HEK293 (cell line): Measurements from ENCODE around the gene RINL.

Experiments used
- CTCF ChIA-PET: fragments of 350-600 bp; formaldehyde crosslinking; extraction: SDS; loops from one replicate; lab custom pipeline; 2021; ENCODE audit warnings: antibody characterized with exemption; lab: Yijun Ruan, JAX
- POLR2A ChIA-PET: fragments of 300-600 bp; formaldehyde crosslinking; extraction: SDS; loops from one replicate; lab custom pipeline; 2020; ENCODE audit warnings: antibody characterized with exemption, inconsistent platforms; lab: Yijun Ruan, JAX
- H3K27ac ChIP-seq: fragments of 200-500 bp; sonication (Bioruptor generic); 2 replicates; pipeline ENCODE4 v1.5.1; 2014; ENCODE audit warnings: low read depth, low read length, control low read depth, inconsistent platforms; ENCODE audit errors: extremely low read depth
- H3K36me3 ChIP-seq, 2 experiments: fragments of 200-500 bp in 1 of 2; sonication (Bioruptor generic) in 1 of 2; 1 replicate in 1 of 2; 2 replicates in 1 of 2; pipeline ENCODE4 v1.5.1; 2014 to 2017; ENCODE audit warnings: inconsistent platforms in 2 of 2, low read length in 2 of 2; ENCODE audit not compliant: control insufficient read depth in 2 of 2, insufficient read depth in 1 of 2
- H3K4me1 ChIP-seq: fragments of 200-500 bp; sonication (Bioruptor generic); 2 replicates; pipeline ENCODE4 v1.5.1; 2014; ENCODE audit warnings: mild to moderate bottlenecking, low read length, inconsistent platforms; ENCODE audit not compliant: control insufficient read depth, insufficient read depth
- H3K4me3 ChIP-seq: 2 replicates; pipeline ENCODE4 v1.5.1; 2011; ENCODE audit warnings: low read depth, mild to moderate bottlenecking, control low read depth, low read length, moderate library complexity
- H3K9me3 ChIP-seq: fragments of 200-500 bp; sonication (Bioruptor generic); 2 replicates; pipeline ENCODE4 v1.5.1; 2014; ENCODE audit warnings: low read depth, low read length, inconsistent platforms; ENCODE audit not compliant: control insufficient read depth, insufficient read depth
- GLI4 ChIP-seq: fragments of 450-650 bp; formaldehyde crosslinking; IDR thresholded peaks from 2 replicates; pipeline ENCODE4 v1.5.1; 2016; ENCODE audit warnings: missing biosample characterization, missing genetic modification characterization
- GLIS1 ChIP-seq: fragments of 450-650 bp; formaldehyde crosslinking; IDR thresholded peaks from 2 replicates; pipeline ENCODE4 v1.5.1; 2016; ENCODE audit warnings: missing biosample characterization, missing genetic modification characterization
- KLF8 ChIP-seq: fragments of 450-650 bp; formaldehyde crosslinking; IDR thresholded peaks from 2 replicates; pipeline ENCODE4 v1.5.1; 2016; ENCODE audit warnings: missing biosample characterization, missing genetic modification characterization
- KLF9 ChIP-seq: fragments of 450-650 bp; formaldehyde crosslinking; IDR thresholded peaks from 2 replicates; pipeline ENCODE4 v1.5.1; 2016; ENCODE audit warnings: missing biosample characterization, missing genetic modification characterization, low read depth
- SALL2 ChIP-seq: fragments of 450-650 bp; formaldehyde crosslinking; IDR thresholded peaks from 2 replicates; pipeline ENCODE4 v1.5.0; 2017; ENCODE audit warnings: missing biosample characterization, mild to moderate bottlenecking, missing genetic modification characterization, borderline replicate concordance
- SP3 ChIP-seq: fragments of 450-650 bp; formaldehyde crosslinking; IDR thresholded peaks from 2 replicates; pipeline ENCODE4 v1.5.1; 2016; ENCODE audit warnings: missing biosample characterization, missing genetic modification characterization
- YY1 ChIP-seq: fragments of 450-650 bp; formaldehyde crosslinking; IDR thresholded peaks from 2 replicates; pipeline ENCODE4 v1.5.1; 2018; ENCODE audit warnings: missing biosample characterization, missing genetic modification characterization
- ZFP41 ChIP-seq: fragments of 450-650 bp; formaldehyde crosslinking; IDR thresholded peaks from 2 replicates; pipeline ENCODE4 v1.5.1; 2016; ENCODE audit warnings: missing biosample characterization, missing genetic modification characterization, borderline replicate concordance
- ZNF112 ChIP-seq: fragments of 450-650 bp; formaldehyde crosslinking; IDR thresholded peaks from 2 replicates; pipeline ENCODE4 v1.5.0; 2017; ENCODE audit warnings: missing biosample characterization, missing genetic modification characterization
- ZNF114 ChIP-seq: fragments of 450-650 bp; formaldehyde crosslinking; IDR thresholded peaks from 2 replicates; pipeline ENCODE4 v1.5.0; 2017; ENCODE audit warnings: missing biosample characterization, missing genetic modification characterization
- ZNF157 ChIP-seq: fragments of 450-650 bp; formaldehyde crosslinking; IDR thresholded peaks from 2 replicates; pipeline ENCODE4 v1.5.1; 2016; ENCODE audit warnings: missing biosample characterization, missing genetic modification characterization
- ZNF169 ChIP-seq: fragments of 450-650 bp; formaldehyde crosslinking; IDR thresholded peaks from 2 replicates; pipeline ENCODE4 v1.5.1; 2016; ENCODE audit warnings: missing biosample characterization, missing genetic modification characterization
- ZNF175 ChIP-seq: fragments of 450-650 bp; formaldehyde crosslinking; IDR thresholded peaks from 2 replicates; pipeline ENCODE4 v1.5.1; 2016; ENCODE audit warnings: missing biosample characterization, missing genetic modification characterization
- ZNF19 ChIP-seq: fragments of 450-650 bp; formaldehyde crosslinking; IDR thresholded peaks from 2 replicates; pipeline ENCODE4; 2016; ENCODE audit warnings: missing biosample characterization, missing genetic modification characterization, low read depth
- ZNF211 ChIP-seq: fragments of 450-650 bp; formaldehyde crosslinking; IDR thresholded peaks from 2 replicates; pipeline ENCODE4 v1.5.1; 2016; ENCODE audit warnings: low read depth, missing biosample characterization, missing genetic modification characterization
- ZNF239 ChIP-seq: fragments of 450-650 bp; formaldehyde crosslinking; IDR thresholded peaks from 2 replicates; pipeline ENCODE4 v1.5.1; 2016; ENCODE audit warnings: missing biosample characterization, missing genetic modification characterization
- ZNF248 ChIP-seq: fragments of 450-650 bp; formaldehyde crosslinking; IDR thresholded peaks from 2 replicates; pipeline ENCODE4 v1.5.1; 2017; ENCODE audit warnings: missing biosample characterization, missing genetic modification characterization
- ZNF311 ChIP-seq: fragments of 450-650 bp; formaldehyde crosslinking; IDR thresholded peaks from 2 replicates; pipeline ENCODE4 v1.5.1; 2017; ENCODE audit warnings: missing biosample characterization, missing genetic modification characterization, borderline replicate concordance
- ZNF324 ChIP-seq: fragments of 450-650 bp; formaldehyde crosslinking; IDR thresholded peaks from 2 replicates; pipeline ENCODE4 v1.5.1; 2016; ENCODE audit warnings: missing biosample characterization, missing genetic modification characterization
- ZNF514 ChIP-seq: fragments of 450-650 bp; formaldehyde crosslinking; IDR thresholded peaks from 2 replicates; pipeline ENCODE4 v1.5.1; 2016; ENCODE audit warnings: missing biosample characterization, missing genetic modification characterization
- ZNF530 ChIP-seq: fragments of 450-650 bp; formaldehyde crosslinking; IDR thresholded peaks from 2 replicates; pipeline ENCODE4 v1.5.1; 2016; ENCODE audit warnings: low read depth, missing biosample characterization, missing genetic modification characterization
- ZNF544 ChIP-seq: fragments of 450-650 bp; formaldehyde crosslinking; IDR thresholded peaks from 2 replicates; pipeline ENCODE4 v1.5.0; 2017; ENCODE audit warnings: missing biosample characterization, missing genetic modification characterization
- ZNF555 ChIP-seq: fragments of 450-650 bp; formaldehyde crosslinking; conservative IDR thresholded peaks from 2 replicates; pipeline ENCODE4 v1.5.1; 2017; ENCODE audit warnings: missing biosample characterization, mild to moderate bottlenecking, missing genetic modification characterization, inconsistent platforms
- ZNF571 ChIP-seq: fragments of 450-650 bp; formaldehyde crosslinking; IDR thresholded peaks from 2 replicates; pipeline ENCODE4 v1.5.0; 2017; ENCODE audit warnings: missing biosample characterization, missing genetic modification characterization
- ZNF621 ChIP-seq: fragments of 450-650 bp; formaldehyde crosslinking; IDR thresholded peaks from 2 replicates; pipeline ENCODE4 v1.5.1; 2017; ENCODE audit warnings: missing biosample characterization, missing genetic modification characterization
- ZNF626 ChIP-seq: fragments of 450-650 bp; sonication (Bioruptor Pico); formaldehyde crosslinking; IDR thresholded peaks from 2 replicates; pipeline ENCODE4 v1.5.1; 2018; ENCODE audit warnings: missing biosample characterization, missing genetic modification characterization, inconsistent platforms
- ZNF654 ChIP-seq: fragments of 450-650 bp; formaldehyde crosslinking; IDR thresholded peaks from 2 replicates; pipeline ENCODE4 v1.5.1; 2016; ENCODE audit warnings: low read depth, missing biosample characterization, missing genetic modification characterization
- ZNF677 ChIP-seq: fragments of 450-650 bp; IDR thresholded peaks from 2 replicates; pipeline ENCODE4 v1.5.0; 2018; ENCODE audit warnings: missing biosample characterization, mild to moderate bottlenecking, missing genetic modification characterization, moderate library complexity
- ZNF785 ChIP-seq: fragments of 450-650 bp; formaldehyde crosslinking; IDR thresholded peaks from 2 replicates; pipeline ENCODE4 v1.5.1; 2016; ENCODE audit warnings: missing biosample characterization, missing genetic modification characterization
- ZNF791 ChIP-seq: fragments of 450-650 bp; formaldehyde crosslinking; IDR thresholded peaks from 2 replicates; pipeline ENCODE4 v1.5.1; 2016; ENCODE audit warnings: missing biosample characterization, missing genetic modification characterization
- ZSCAN23 ChIP-seq: fragments of 450-650 bp; formaldehyde crosslinking; IDR thresholded peaks from 2 replicates; pipeline ENCODE4 v1.5.1; 2016; ENCODE audit warnings: missing biosample characterization, missing genetic modification characterization
- TF ChIP-seq, protein P1 (sequence below): fragments of 450-650 bp; formaldehyde crosslinking; IDR thresholded peaks from 2 replicates; pipeline ENCODE4 v1.5.0; 2017; ENCODE audit warnings: missing biosample characterization, missing genetic modification characterization, borderline replicate concordance
- TF ChIP-seq, protein P2 (sequence below): fragments of 450-650 bp; formaldehyde crosslinking; optimal IDR thresholded peaks from 2 replicates; pipeline ENCODE3; 2016; ENCODE audit warnings: missing biosample characterization, mild to moderate bottlenecking, missing genetic modification characterization

RINL gene

DNA sequence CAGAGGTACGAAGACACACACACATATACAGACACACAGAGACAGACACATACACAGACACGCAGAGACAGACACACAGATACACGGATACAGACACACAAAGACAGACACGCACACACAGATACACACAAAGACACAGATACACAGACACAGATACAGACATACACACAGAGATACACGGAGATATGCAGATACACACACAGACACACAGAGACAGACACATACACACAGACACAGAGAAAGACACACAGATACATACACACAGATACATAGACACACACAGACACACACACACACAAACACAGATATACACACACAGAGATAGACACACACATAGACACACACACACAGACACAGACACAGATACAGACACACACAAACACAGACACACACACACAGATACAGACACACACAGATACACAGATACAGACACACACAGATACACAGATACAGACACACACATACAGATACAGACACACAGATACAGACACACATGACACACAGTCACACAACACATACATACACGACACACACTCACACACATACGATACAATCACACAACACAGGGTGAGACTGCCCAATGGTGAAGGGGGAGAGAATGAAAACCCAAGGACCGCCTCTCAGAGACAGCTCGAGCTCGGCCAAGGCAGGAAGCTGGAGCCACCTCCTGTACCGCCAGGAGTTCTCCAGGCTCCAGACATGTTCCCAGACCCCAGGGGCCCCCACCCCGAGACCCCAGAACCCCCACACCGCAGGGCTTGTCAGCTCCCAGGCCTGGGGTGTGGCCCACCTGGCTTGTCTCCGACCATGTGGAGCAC, 42.7 kb upstream of the RINL start:
- Histone ChIP-seq H3K4me3 (no peak overlapping the region), H3K9me3 (no peaks in the 10 kb centered on the region), H3K36me3 (peaks cover 42 to 66% of the 10 kb centered on the region in 2 experiments), H3K27ac (peak overlapping the region; percentile 8; the same call in 1 of the 2 replicates), H3K4me1 (no peaks in the 10 kb centered on the region)
- ChIA-PET POLR2A (interaction anchor here (0.5 to 1.4 kb wide), 5 partner anchors 10 to 518 kb away, joined by 3 to 6 read pairs (median 5); partner anchors contain the start of genes ECH1, MRPS12 and SARS2), CTCF (interaction anchor here (0.9 to 4.1 kb wide), 4 partner anchors 9 to 33 kb away, joined by 3 to 36 read pairs (median 8); partner anchors contain the start of genes MRPS12 and SARS2)
- TF ChIP-seq ZNF19 (tag by site-specific recombination) (no peak), GLI4 (tag by site-specific recombination) (no peak), KLF9 (tag by site-specific recombination) (no peak), ZNF621 (tag by site-specific recombination) (peak; percentile 91; the same call in 1 of the 2 replicates), ZNF654 (tag by site-specific recombination) (no peak), ZNF324 (tag by site-specific recombination) (no peak), ZNF544 (tag by site-specific recombination) (peak; percentile 86), ZNF514 (tag by site-specific recombination) (no peak), ZFP41 (tag by site-specific recombination) (no peak), SALL2 (peak; percentile 82; the same call in 1 of the 2 replicates), ZNF785 (tag by site-specific recombination) (no peak), ZNF677 (tag by site-specific recombination) (no peak), YY1 (no peak), ZNF114 (peak; percentile 99), ZNF211 (0 out of 2 replicates have a peak, but pooled peaks have one; percentile 26), ZNF239 (tag by site-specific recombination) (peak; percentile 86), ZSCAN23 (tag by site-specific recombination) (no peak; the same call in 1 of the 2 replicates), ZNF555 (no peak), SP3 (tag by site-specific recombination) (no peak), ZNF169 (tag by site-specific recombination) (peak; percentile 30), KLF8 (peak; percentile 8), ZNF157 (tag by site-specific recombination) (peak; percentile 38; the same call in 1 of the 2 replicates), ZNF571 (tag by site-specific recombination) (peak; percentile 86), GLIS1 (peak; percentile 23; the same call in 1 of the 2 replicates), ZNF791 (peak; percentile 9; the same call in 1 of the 2 replicates), ZNF248 (tag by site-specific recombination) (peak; percentile 92; the same call in 1 of the 2 replicates), ZNF175 (tag by site-specific recombination) (peak; percentile 15; the same call in 1 of the 2 replicates), ZNF530 (tag by site-specific recombination) (no peak), ZNF112 (tag by site-specific recombination) (peak; percentile 75; the same call in 1 of the 2 replicates), ZNF626 (tag by site-specific recombination) (no peak), ZNF311 (tag by site-specific recombination) (peak; percentile 100)
- TF ChIP-seq, protein P1, sequence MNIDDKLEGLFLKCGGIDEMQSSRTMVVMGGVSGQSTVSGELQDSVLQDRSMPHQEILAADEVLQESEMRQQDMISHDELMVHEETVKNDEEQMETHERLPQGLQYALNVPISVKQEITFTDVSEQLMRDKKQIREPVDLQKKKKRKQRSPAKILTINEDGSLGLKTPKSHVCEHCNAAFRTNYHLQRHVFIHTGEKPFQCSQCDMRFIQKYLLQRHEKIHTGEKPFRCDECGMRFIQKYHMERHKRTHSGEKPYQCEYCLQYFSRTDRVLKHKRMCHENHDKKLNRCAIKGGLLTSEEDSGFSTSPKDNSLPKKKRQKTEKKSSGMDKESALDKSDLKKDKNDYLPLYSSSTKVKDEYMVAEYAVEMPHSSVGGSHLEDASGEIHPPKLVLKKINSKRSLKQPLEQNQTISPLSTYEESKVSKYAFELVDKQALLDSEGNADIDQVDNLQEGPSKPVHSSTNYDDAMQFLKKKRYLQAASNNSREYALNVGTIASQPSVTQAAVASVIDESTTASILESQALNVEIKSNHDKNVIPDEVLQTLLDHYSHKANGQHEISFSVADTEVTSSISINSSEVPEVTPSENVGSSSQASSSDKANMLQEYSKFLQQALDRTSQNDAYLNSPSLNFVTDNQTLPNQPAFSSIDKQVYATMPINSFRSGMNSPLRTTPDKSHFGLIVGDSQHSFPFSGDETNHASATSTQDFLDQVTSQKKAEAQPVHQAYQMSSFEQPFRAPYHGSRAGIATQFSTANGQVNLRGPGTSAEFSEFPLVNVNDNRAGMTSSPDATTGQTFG: peak; percentile 93
- TF ChIP-seq, protein P2, sequence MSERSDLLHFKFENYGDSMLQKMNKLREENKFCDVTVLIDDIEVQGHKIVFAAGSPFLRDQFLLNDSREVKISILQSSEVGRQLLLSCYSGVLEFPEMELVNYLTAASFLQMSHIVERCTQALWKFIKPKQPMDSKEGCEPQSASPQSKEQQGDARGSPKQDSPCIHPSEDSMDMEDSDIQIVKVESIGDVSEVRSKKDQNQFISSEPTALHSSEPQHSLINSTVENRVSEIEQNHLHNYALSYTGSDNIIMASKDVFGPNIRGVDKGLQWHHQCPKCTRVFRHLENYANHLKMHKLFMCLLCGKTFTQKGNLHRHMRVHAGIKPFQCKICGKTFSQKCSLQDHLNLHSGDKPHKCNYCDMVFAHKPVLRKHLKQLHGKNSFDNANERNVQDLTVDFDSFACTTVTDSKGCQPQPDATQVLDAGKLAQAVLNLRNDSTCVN (tag by site-specific recombination): peak; percentile 19
